Kidney epithelial cell (primary cell): ENCODE data around the gene MT1E. TPM values are rescaled to one million over a fixed set of nuclear protein-coding genes. Genes with fewer than 3 reads are reported as not detected.
"Not testable (repeated sequence)": the region's sequence is repeated elsewhere in the genome, so short reads cannot be mapped to it uniquely, and the experiment has no call there.

ENCODE experiments used
- DNase-seq: peaks from one replicate; pipeline ENCODE4 v3.0.0-alpha.2; 2010; ENCODE audit warnings: low read depth
- H3K27me3 ChIP-seq: 2 replicates; pipeline ENCODE4 v1.6.0; 2011; ENCODE audit warnings: low read length; ENCODE audit not compliant: control insufficient read depth, insufficient read depth
- H3K36me3 ChIP-seq: 2 replicates; pipeline ENCODE4 v1.5.1; 2011; ENCODE audit warnings: low read length; ENCODE audit not compliant: control insufficient read depth, insufficient read depth
- H3K4me3 ChIP-seq: 2 replicates; pipeline ENCODE4 v1.5.1; 2011; ENCODE audit warnings: low read depth, mild to moderate bottlenecking, control low read depth, low read length
- CTCF ChIP-seq: IDR thresholded peaks from 2 replicates; pipeline ENCODE4 v1.5.1; 2011; ENCODE audit warnings: mild to moderate bottlenecking, moderate library complexity, low read length, control low read depth, inconsistent platforms; ENCODE audit not compliant: insufficient read depth, poor library complexity, severe bottlenecking
- total RNA-seq: library from RNA; depleted of rRNA; stranded (reverse); fragments of >200 nt; gene quantifications from 2 replicates; pipeline ENCODE4 v1.2.3, GENCODE V29; 2015

MT1E gene
- total RNA-seq, 1 donor from 2014 or later: 110 TPM

GRCh38 chr16:56658327-56658875 lies 32.8 kb downstream of the MT1E start:
- peaks cover 12% of the 10 kb centered on the region for H3K27me3 ChIP-seq
- peak overlapping the region; percentile 63 for H3K4me3 ChIP-seq
- DNase-seq: no peak
- no peak for TF ChIP-seq CTCF
- H3K36me3 ChIP-seq: no peaks in the 10 kb centered on the region

GRCh38 chr16:56662357-56663354 lies 37.1 kb downstream of the MT1E start:
- TF ChIP-seq CTCF: no peak
- peak overlapping the region; percentile 22 for H3K4me3 ChIP-seq
- no peak for DNase-seq
- H3K27me3 ChIP-seq: peaks cover 28% of the 10 kb centered on the region
- no peaks in the 10 kb centered on the region for H3K36me3 ChIP-seq

- peaks cover 46% of the 10 kb centered on the region for H3K27me3 ChIP-seq
- no peaks in the 10 kb centered on the region for H3K36me3 ChIP-seq
- H3K4me3 ChIP-seq: no peak overlapping the region
- no peak for DNase-seq
- no peak for TF ChIP-seq CTCF
These were observed 38.9 kb downstream of the MT1E start for GRCh38 chr16:56664506-56664905.

- peaks cover 57% of the 10 kb centered on the region for H3K27me3 ChIP-seq
- not testable (repeated sequence) for H3K4me3 ChIP-seq, DNase-seq, H3K36me3 ChIP-seq
These were observed 40.0 kb downstream of the MT1E start for GRCh38 chr16:56665286-56666261.

GRCh38 chr16:56667581-56668571 lies 42.3 kb downstream of the MT1E start, which contains the start of gene MT1G:
TSS of gene MT1G (minus strand) at chr16:56668065. CDS start at chr16:56667993, 72 bp downstream.
- H3K4me3 ChIP-seq: no peak within 1 kb of the TSS
- peaks cover 52% of the 10 kb centered on the region for H3K27me3 ChIP-seq
- H3K36me3 ChIP-seq: no peaks in the 10 kb centered on the region
- DNase-seq: no peak
- no peak for TF ChIP-seq CTCF
